Ovary (tissue), 9 donors: Measurements from ENCODE around the gene METTL23. TPM values are rescaled to one million over a fixed set of nuclear protein-coding genes. Genes with fewer than 3 reads are reported as not detected.
A peak's percentile ranks its signal among the peaks of the same experiment; 100 is the strongest.

Source experiments
- DNase-seq, 5 donors: peaks; one replicate each; pipeline ENCODE4 v3.0.0-alpha.2; 2019 to 2020
- H3K27ac ChIP-seq, 2 donors: fragments of 200-600 bp; one replicate each; pipeline versions ENCODE4 v1.5.1 to v1.8.0; 2019 to 2022
- H3K27me3 ChIP-seq: fragments of 200-600 bp; one replicate; pipeline ENCODE4 v1.8.0; 2022
- H3K36me3 ChIP-seq: fragments of 200-600 bp; sonication (generic); one replicate; pipeline ENCODE4 v1.5.1; 2019
- H3K4me1 ChIP-seq: one replicate; pipeline ENCODE4 v1.8.1; 2013; ENCODE audit warnings: mild to moderate bottlenecking, moderate library complexity; ENCODE audit not compliant: insufficient read depth
- H3K4me3 ChIP-seq: fragments of 200-600 bp; sonication (generic); one replicate; pipeline ENCODE4 v1.5.1; 2017
- H3K9me3 ChIP-seq, 2 donors: fragments of 200-600 bp in 1 of 2; sonication (generic) in 1 of 2; one replicate each; pipeline versions ENCODE4 v1.5.1 to v1.8.1; 2013 to 2019; ENCODE audit warnings: mild to moderate bottlenecking in 1 of 2, moderate library complexity in 1 of 2
- CTCF ChIP-seq, 3 donors: fragments of 450-650 bp in 2 of 3; fragments of 200-600 bp in 1 of 3; IDR thresholded peaks; one replicate each; pipeline versions ENCODE4 v1.5.1 to v1.8.0; 2016 to 2022; ENCODE audit warnings: antibody characterized with exemption in 3 of 3, mild to moderate bottlenecking in 1 of 3
- EP300 ChIP-seq: sonication (generic); formaldehyde crosslinking; IDR thresholded peaks from one replicate; pipeline ENCODE4 v1.6.1; 2017; ENCODE audit warnings: antibody characterized with exemption
- POLR2A ChIP-seq: fragments of 450-650 bp; IDR thresholded peaks from one replicate; pipeline ENCODE4 v1.6.1; 2017; ENCODE audit warnings: antibody characterized with exemption, mild to moderate bottlenecking, moderate library complexity
- WGBS, 3 donors: extraction: QIAGEN DNeasy Blood & Tissue Kit in 1 of 3; methylation state at CpG; one replicate each; pipeline versions ENCODE4 v1.1.5 to v1.1.7; 2013 to 2017; 5-methylcytosine and 5-hydroxymethylcytosine counted together
- intact Hi-C, 4 donors: fragments of 100-400 bp; cut with DNase I; formaldehyde crosslinking; loops; one replicate each; pipeline versions ENCODE4 v1.11.0 to v1.15.1; 2022 to 2023
- polyA plus RNA-seq, 2 donors: library from polyadenylated mRNA; stranded (reverse); fragments of 200-250 nt in 1 of 2; fragments of 350-450 nt in 1 of 2; fragmentation: Illumina TruSeq in 1 of 2; extraction: RNeasy Lipid Tissue Mini Kit (QIAGEN cat#74804) in 1 of 2; gene quantifications; one replicate each; pipeline ENCODE4 v1.2.3, GENCODE V29; 2013 to 2014
- total RNA-seq, 7 donors: library from RNA; depleted of rRNA in 2 of 7; stranded (reverse); fragments of >200 nt in 2 of 7; fragmentation: NEBNext Ultra II Directional in 3 of 7; extraction: Animal tissue kit (Norgen Biotek cat#: 25700) in 3 of 7; gene quantifications; one replicate each; pipeline versions ENCODE4 v1.1.0 to v1.2.4, GENCODE V29; 2016 to 2023
- donor health status: DM: no; HTN: no; CAD: no; lungs with moderate emphysema.
- donor health status: DM: no; HTN: no; CAD: no.
- donor health status: Bipolar disorder and iron deficiency.
- donor health status: DM: yes; HTN: yes; CAD: no.
- donor health status: DM: no; HTN: no; CAD: no.
- donor health status: DM: yes; HTN: yes; CAD: no.

Gene METTL23
- total and polyA plus RNA-seq, 9 donors: 20.9 to 47.4 (median 32.7) TPM

DNA sequence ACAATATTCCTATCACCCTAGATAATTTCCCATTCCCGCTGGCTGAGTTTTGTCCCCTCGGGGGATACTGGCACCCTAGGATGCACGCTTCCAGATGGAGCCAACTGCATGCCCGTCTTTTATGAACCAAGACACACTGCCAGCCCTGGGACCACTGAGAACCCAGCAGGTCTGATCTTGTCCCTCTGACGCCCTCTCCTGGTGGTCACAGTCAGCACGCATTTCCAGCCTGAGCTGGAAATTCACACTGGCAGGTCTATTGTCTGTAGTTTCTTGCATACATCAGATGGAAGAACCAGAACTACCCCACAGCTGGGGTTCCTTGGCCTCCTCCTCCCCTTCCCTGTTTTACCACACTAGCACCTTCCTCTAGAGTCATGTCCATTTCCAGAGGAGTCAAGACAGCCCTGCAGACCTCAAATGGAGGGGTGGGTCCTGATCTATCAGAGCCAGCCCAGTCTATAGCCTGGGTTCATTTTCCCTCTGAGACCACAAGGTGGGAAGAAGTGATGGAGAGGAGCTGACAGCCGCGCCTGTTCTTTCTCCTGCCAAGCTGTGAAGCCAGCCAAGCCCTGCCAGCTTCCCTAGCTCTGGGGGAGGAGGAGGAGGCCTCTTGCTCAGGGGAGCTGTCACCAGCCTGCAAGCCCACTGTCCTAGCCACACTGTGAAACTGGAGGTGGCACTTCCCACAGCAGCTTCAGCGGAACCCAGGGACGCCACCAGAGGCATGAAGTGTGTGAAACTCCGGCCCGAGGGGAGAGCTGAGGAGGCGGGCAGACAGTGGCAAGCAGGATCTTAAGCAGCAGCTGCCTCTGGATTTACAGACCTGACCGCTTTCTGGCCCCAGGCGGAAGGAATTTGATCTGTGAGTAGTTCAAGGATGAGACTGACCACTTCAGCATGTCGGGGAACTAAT is 45.2 kb upstream of the METTL23 start:
- TF ChIP-seq CTCF (IDR thresholded peaks at IDR 0.05) (peak; percentile 50 to 67 (median 65)), EP300 (no peak)
- H3K27ac ChIP-seq: peak overlapping the region; percentile 57 to 59
- no peak overlapping the region for H3K4me3 ChIP-seq
- 26 to 32% (median 27%) methylated on average over 16 of the region's 16 CpGs for WGBS, 3 donors
- H3K4me1 ChIP-seq: peaks cover 16% of the 10 kb centered on the region
- no peaks in the 10 kb centered on the region for H3K9me3 ChIP-seq
- DNase-seq: peak; percentile 74 to 84 (median 82)
- H3K36me3 ChIP-seq: no peaks in the 10 kb centered on the region
- intact Hi-C loops: loop anchor here in 1 of 4 donors (10.0 kb wide), 1 partner anchor 157 kb away; no protein-coding TSS in a partner anchor
- no peaks in the 10 kb centered on the region for H3K27me3 ChIP-seq

- H3K27me3 ChIP-seq: no peaks in the 10 kb centered on the region
- H3K27ac ChIP-seq: peak overlapping the region; percentile 57 to 59
- H3K36me3 ChIP-seq: no peaks in the 10 kb centered on the region
- WGBS, 3 donors: 11 to 37% (median 12%) methylated on average over 6 to 12 of the region's 12 CpGs
- intact Hi-C loops: loop anchor here in 1 of 4 donors (10.0 kb wide), 1 partner anchor 157 kb away; no protein-coding TSS in a partner anchor
- no peak for TF ChIP-seq EP300
- no peak for TF ChIP-seq CTCF (IDR thresholded peaks at IDR 0.05)
- TF ChIP-seq POLR2A: no peak
- DNase-seq: peak; percentile 68 to 83 (median 75)
- peaks cover 19% of the 10 kb centered on the region for H3K4me1 ChIP-seq
- H3K9me3 ChIP-seq: no peaks in the 10 kb centered on the region
- H3K4me3 ChIP-seq: no peak overlapping the region
Observed at GRCh38 chr17:76682296-76682695, 44.3 kb upstream of the METTL23 start.

GRCh38 chr17:76683011-76683755 is 43.5 kb upstream of the METTL23 start:
- Histone ChIP-seq H3K36me3 (no peaks in the 10 kb centered on the region), H3K27ac (peak overlapping the region; percentile 51 to 59), H3K27me3 (no peaks in the 10 kb centered on the region), H3K9me3 (no peaks in the 10 kb centered on the region), H3K4me3 (no peak overlapping the region), H3K4me1 (peaks cover 27% of the 10 kb centered on the region)
- 70 to 76% (median 72%) methylated on average over 18 of the region's 18 CpGs for WGBS, 3 donors
- TF ChIP-seq EP300: no peak
- TF ChIP-seq CTCF (IDR thresholded peaks at IDR 0.05): no peak
- TF ChIP-seq POLR2A: no peak
- DNase-seq: peak in 1 of 5 donors; percentile 28
- intact Hi-C loops: loop anchor here in 1 of 4 donors (10.0 kb wide), 1 partner anchor 158 kb away; no protein-coding TSS in a partner anchor
